Activated T-helper 2 cell treated with anti-CD3 and anti-CD28 coated beads, Interferon-gamma antibody, Interleukin-2, Interleukin-4, amounts not matched to agents 10 μg/mL and 5 μg/mL and 100 μg/mL, durations not matched to agents 14 hours and 24 hours and 36 hours (primary cell): Measurements from ENCODE around the gene DUS1L. TPM values are rescaled to one million over a fixed set of nuclear protein-coding genes. Genes with fewer than 3 reads are reported as not detected.

Experiments
- DNase-seq: peaks from one replicate; pipeline ENCODE4 v3.0.0; 2021; ENCODE audit warnings: low spot score
- H3K27ac Mint-ChIP-seq: one replicate; pipeline ENCODE4 v1.8.0; 2021; ENCODE audit warnings: mixed read lengths
- H3K27me3 Mint-ChIP-seq: one replicate; pipeline ENCODE4 v1.8.0; 2021; ENCODE audit warnings: low read depth, mixed read lengths
- H3K36me3 Mint-ChIP-seq: one replicate; pipeline ENCODE4 v1.8.0; 2021; ENCODE audit warnings: low read depth, mixed read lengths
- H3K4me1 Mint-ChIP-seq: one replicate; pipeline ENCODE4 v1.8.0; 2021; ENCODE audit warnings: low read depth, mixed read lengths
- H3K4me3 Mint-ChIP-seq: one replicate; pipeline ENCODE4 v1.8.0; 2021; ENCODE audit warnings: low read depth, mild to moderate bottlenecking, moderate library complexity, mixed read lengths
- H3K9me3 Mint-ChIP-seq: one replicate; pipeline ENCODE4 v1.8.0; 2021; ENCODE audit warnings: mixed read lengths
- intact Hi-C: fragments of 100-400 bp; cut with micrococcal nuclease; formaldehyde crosslinking; loops from one replicate; pipeline ENCODE4 v1.15.1; 2023
- total RNA-seq: library from RNA; stranded (reverse); gene quantifications from 2 replicates; pipeline ENCODE4 v1.2.3, GENCODE V29; 2022

DUS1L gene
- total RNA-seq, 1 donor from 2014 or later, result 154 TPM

DNA sequence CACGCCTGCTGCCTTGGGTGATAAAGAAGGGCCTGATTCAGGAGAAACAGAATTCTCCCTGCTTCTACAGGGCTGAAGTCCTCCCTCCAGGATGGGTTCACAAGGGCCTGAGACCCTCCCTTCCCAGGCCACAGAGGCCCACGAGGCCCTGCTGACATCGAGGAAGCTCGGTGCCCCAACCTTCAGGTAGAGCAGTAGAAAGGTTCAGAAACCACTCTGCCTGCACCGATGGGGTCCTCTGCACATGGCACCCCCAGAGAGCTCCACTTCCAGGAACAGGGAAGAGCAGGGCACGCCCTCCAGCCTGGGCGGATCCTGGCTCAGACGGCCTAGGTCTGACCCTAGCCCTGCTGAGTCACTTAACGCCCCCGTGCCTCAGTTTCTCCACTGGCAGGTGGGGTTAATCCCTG is 43.7 kb downstream of the DUS1L start:
- Mint-ChIP-seq H3K4me3 (peak overlapping the region; percentile 84), H3K27ac (peak overlapping the region; percentile 69), H3K4me1 (peaks cover 15% of the 10 kb centered on the region), H3K36me3 (peaks cover 7% of the 10 kb centered on the region), H3K27me3 (no peaks in the 10 kb centered on the region), H3K9me3 (no peaks in the 10 kb centered on the region)
- no peak for DNase-seq
- intact Hi-C loops, result loop anchor here (2.0 to 10.0 kb wide), 3 partner anchors 95 to 213 kb away; partner anchors contain the start of genes MAFG and P4HB

DNA sequence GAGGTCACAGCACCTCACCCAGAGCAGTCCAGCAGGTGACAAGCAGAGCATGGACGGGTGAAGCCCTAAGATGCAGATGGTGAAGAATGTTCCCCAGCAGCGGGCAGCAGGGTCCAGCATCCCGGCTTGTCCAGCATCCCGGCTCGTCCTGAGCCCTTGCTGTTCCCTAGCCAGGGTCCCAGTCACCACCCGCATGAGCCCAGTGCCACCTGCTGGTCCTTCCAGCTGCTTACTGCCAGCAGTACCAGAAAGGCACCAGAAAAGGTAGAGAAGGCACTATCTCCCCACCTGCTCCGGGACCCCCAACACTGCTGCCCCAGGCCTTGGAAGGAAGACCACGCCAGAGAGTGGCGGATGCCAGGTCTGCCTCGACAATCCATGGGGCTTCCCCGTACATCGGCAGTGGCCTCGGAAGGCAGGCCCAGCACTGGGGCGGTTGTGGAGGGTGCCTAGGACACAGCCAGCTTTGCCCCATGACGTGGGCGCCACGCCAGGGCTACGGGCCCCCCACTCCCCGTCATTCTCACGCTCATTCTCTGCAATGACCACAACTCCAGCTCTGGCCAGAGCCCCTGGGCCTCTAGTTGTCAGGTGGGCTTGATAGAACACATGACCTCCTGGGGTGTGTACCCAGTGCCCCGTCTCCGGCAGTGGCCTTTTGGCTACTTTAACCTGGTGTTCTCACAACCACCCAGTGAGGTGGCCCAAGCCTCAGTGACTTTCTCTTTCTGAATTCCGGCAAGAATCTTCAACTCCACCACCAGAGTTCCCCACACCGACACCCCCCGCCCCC is 44.3 kb downstream of the DUS1L start:
- H3K36me3 Mint-ChIP-seq, result peaks cover 7% of the 10 kb centered on the region
- peaks cover 15% of the 10 kb centered on the region for H3K4me1 Mint-ChIP-seq
- H3K27ac Mint-ChIP-seq, result peak overlapping the region; percentile 69
- peak overlapping the region; percentile 84 for H3K4me3 Mint-ChIP-seq
- intact Hi-C loops, result loop anchor here (5.0 to 10.0 kb wide), 2 partner anchors 94 to 213 kb away; partner anchors contain the start of gene MAFG
- no peaks in the 10 kb centered on the region for H3K9me3 Mint-ChIP-seq
- DNase-seq, result no peak
- no peaks in the 10 kb centered on the region for H3K27me3 Mint-ChIP-seq

DNA sequence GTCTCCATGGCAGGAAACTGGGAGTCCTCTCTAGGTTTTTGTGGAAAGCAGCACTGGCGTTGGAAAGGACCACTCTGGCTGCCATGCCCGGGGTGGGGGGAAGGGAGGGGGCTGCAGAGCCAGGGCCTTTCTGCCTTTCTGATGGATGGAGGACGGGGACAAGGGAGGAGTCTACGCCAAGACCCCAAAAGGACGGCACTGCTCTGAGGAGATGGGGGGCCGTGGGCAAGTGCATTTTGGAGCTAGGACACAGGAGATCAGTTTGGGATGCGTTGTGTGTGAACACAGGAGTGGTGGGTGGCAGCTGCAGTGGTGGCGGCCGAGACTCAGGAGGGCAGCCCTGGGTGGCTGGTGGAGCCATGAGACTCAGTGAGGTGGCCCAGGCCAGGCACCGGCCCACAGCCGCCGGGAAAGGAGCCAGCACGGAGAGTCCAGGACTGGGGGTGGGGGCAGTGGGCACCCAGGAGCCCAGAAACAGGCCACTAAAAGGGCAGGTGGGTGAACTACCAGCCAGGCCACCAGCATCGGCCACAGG is 45.0 kb downstream of the DUS1L start:
- intact Hi-C loops, result loop anchor here (1.0 to 10.0 kb wide), 3 partner anchors 62 to 214 kb away; partner anchors contain the start of gene MAFG
- Mint-ChIP-seq H3K36me3 (peaks cover 7% of the 10 kb centered on the region), H3K9me3 (no peaks in the 10 kb centered on the region), H3K4me3 (peak overlapping the region; percentile 84), H3K4me1 (peaks cover 13% of the 10 kb centered on the region), H3K27me3 (no peaks in the 10 kb centered on the region), H3K27ac (no peak overlapping the region)
- no peak for DNase-seq

DNA sequence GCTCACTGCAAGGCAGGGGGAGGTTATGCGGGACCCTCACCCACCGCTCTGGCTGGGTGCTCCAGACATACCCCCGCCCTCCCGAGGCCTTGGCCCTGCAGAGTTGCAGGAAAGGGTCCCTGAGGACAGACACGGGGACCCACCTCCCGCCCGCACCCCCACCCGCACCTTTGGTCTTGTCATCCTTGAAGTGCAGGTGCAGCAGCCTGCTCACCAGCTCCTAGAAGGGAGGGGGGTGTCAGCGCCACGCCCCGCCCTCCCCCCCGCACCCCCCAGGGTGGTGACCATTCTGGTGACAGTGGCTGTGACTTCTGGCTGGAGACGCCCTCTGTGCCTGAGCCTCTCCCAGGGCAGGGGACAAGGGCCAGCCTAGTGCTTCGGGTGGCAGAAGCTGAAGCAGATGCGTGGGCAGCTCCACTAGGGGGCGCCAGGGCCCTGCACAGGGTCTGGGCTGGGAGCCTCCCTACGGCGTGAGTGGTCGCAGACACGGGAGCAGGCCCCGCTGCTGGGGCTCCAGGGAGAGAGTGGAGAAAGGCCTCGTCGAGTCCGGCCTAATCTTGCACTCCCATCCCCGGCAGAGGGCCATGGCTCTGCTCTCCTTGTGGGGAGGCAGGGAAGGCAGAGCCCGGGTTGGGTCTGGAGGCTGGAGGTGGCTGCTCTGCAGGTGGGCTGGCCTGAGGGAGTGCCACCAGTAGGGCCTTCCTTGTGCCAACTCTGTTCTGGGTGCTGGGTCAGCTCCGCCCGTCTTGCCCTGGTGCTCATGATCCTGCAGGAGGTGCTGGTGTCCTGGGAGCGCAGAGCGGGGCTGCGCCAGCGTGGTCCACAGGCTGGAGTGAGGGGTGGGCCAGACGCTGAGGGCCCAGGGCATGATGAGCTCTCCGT is 45.7 kb downstream of the DUS1L start:
- Mint-ChIP-seq H3K4me1 (peaks cover 13% of the 10 kb centered on the region), H3K27ac (no peak overlapping the region), H3K27me3 (no peaks in the 10 kb centered on the region), H3K36me3 (peaks cover 7% of the 10 kb centered on the region), H3K4me3 (peak overlapping the region; percentile 55), H3K9me3 (no peaks in the 10 kb centered on the region)
- intact Hi-C loops, result loop anchor here (1.0 to 10.0 kb wide), 3 partner anchors 62 to 215 kb away; partner anchors contain the start of gene MAFG
- DNase-seq, result peak; percentile 64

DNA sequence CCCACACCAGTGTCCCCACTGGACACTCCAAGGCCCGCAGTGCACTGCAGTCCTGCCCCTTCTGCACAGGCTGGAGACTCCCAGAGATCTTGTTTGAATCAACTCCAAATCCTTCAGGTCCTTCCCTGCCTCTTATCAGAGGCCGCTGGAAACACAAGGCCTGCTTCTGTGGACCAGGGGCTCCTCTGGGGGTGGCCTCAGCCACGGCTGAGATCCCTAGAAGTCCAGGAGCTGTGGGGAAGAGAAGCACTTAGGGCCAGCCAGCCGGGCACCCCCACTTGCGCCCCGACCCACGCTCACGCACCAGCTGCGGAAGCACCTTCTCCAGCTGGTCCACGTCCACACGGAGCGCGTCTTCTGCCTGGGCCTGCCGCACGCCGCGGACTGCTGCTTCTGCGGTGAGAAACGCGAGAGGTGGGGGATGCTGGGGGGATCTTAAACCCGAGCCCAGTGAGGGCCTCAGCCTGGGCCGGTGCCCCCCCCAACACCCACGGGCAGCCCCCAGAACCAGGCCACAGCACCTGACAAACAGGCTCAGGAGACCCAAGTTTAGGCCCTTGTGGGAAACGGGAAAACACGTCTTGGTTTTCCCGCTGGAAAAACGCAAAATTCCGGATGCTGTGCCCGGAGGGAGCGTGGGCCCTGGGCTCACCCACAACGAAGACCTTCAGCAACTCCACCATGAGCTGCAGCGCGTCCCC is 46.5 kb downstream of the DUS1L start:
- H3K9me3 Mint-ChIP-seq, result no peaks in the 10 kb centered on the region
- no peak overlapping the region for H3K27ac Mint-ChIP-seq
- DNase-seq, result no peak
- H3K27me3 Mint-ChIP-seq, result no peaks in the 10 kb centered on the region
- peaks cover 12% of the 10 kb centered on the region for H3K4me1 Mint-ChIP-seq
- H3K36me3 Mint-ChIP-seq, result peaks cover 7% of the 10 kb centered on the region
- no peak overlapping the region for H3K4me3 Mint-ChIP-seq
- intact Hi-C loops, result no loop called here

DNA sequence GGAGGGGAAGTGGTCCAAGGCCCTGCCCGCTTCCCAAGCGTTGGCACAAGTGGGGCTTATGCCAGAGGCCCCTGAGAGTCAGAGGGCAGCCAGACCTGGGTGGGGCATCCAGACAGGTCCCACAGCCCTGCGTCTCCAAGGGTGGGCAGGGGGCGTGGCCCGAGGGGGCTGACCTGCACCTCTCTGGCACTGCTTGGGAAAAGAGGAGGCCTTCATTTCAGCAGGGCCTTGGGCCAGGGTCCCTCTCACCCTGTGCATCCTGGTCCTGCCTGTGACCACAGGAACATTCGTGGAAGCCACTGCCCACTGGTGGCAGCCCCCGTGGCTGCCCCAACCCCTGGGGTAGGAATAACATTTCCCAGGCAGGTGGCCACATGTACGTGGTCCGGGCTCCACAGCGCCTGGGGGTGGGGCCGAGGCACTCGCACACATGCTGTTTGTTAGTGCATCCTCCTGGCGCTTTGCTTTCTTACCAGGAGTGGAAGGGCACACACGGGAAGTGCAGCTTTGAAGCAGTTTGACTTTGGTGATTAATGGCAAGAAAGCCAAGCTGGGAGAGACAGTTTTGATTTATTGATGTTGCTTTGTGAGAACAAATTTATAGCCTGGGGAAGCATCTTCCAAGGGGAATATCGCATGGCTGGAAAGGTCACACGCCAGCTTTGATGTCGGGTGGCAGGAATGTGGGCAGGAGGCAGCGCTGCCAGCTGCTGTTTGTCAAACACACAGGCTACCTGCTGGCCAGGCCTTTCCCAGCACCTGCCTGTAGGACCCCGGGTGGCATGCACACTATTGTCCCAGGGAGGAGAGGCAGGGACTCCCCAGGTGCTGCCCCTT is 47.2 kb downstream of the DUS1L start:
- H3K4me1 Mint-ChIP-seq, result peaks cover 7% of the 10 kb centered on the region
- H3K27me3 Mint-ChIP-seq, result no peaks in the 10 kb centered on the region
- H3K27ac Mint-ChIP-seq, result no peak overlapping the region
- H3K36me3 Mint-ChIP-seq, result peaks cover 7% of the 10 kb centered on the region
- no peak overlapping the region for H3K4me3 Mint-ChIP-seq
- no peak for DNase-seq
- no peaks in the 10 kb centered on the region for H3K9me3 Mint-ChIP-seq
- intact Hi-C loops, result no loop called here

DNA sequence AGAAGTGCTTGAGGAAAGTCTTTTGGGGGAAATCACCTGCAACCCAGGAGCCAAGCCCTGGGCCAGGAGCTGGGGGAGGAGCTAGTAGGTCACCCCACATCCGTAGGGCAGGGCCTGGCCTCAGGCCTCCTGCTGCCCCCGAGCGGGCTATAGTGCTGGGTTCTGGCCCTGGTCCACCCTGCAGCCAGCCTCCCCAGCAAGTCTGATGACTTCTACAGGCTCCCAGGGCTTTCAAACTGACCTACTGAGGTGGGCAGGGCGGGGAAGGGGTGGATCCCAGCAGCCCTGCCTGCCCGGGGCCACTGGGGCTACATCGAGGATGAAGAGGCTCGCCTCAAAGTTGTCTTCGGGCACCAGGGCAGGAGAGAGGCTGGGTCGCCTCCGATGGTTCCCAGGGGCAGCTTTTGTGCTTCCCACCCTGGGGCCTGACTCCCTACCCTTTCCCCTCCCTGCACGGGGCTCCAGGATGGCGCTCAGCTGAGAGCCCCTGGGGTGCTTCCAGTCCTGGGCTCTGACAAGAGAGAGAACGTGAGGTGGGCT is 47.9 kb downstream of the DUS1L start:
- Mint-ChIP-seq H3K4me1 (peaks cover 7% of the 10 kb centered on the region), H3K4me3 (no peak overlapping the region), H3K27me3 (no peaks in the 10 kb centered on the region), H3K36me3 (peaks cover 7% of the 10 kb centered on the region), H3K27ac (no peak overlapping the region), H3K9me3 (no peaks in the 10 kb centered on the region)
- DNase-seq, result no peak
- intact Hi-C loops, result no loop called here

DNA sequence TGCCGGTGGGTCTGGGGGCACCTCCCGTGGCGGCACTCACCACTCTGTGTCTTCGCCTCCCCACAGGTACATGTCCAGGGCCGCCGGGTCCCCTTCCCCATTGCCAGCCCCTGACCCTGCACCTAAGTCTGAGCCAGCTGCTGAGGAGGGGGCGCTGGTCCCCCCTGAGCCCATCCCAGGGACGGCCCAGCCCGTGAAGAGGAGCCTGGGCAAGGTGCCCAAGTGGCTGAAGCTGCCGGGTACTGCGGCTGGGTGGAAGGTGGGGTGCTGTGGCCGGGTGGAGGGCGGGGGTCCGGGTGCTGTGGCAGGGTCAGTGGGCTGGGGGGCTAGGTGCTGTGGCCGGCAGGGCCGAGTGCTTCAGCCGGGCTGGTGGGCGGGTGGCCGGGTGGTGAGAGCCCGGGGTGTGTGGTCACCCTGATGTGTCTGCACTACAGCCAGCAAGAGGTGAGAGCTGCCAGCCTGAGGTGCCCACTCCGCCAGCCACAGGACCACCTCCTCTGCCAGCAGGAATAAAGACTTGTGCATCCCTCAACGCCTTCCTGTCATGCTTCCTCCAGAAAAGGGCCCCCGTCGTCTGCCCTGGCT is 48.6 kb downstream of the DUS1L start:
- H3K4me3 Mint-ChIP-seq, result no peak overlapping the region
- H3K27me3 Mint-ChIP-seq, result no peaks in the 10 kb centered on the region
- H3K36me3 Mint-ChIP-seq, result peaks cover 7% of the 10 kb centered on the region
- H3K27ac Mint-ChIP-seq, result no peak overlapping the region
- H3K9me3 Mint-ChIP-seq, result no peaks in the 10 kb centered on the region
- intact Hi-C loops, result no loop called here
- peaks cover 7% of the 10 kb centered on the region for H3K4me1 Mint-ChIP-seq
- DNase-seq, result no peak

DNA sequence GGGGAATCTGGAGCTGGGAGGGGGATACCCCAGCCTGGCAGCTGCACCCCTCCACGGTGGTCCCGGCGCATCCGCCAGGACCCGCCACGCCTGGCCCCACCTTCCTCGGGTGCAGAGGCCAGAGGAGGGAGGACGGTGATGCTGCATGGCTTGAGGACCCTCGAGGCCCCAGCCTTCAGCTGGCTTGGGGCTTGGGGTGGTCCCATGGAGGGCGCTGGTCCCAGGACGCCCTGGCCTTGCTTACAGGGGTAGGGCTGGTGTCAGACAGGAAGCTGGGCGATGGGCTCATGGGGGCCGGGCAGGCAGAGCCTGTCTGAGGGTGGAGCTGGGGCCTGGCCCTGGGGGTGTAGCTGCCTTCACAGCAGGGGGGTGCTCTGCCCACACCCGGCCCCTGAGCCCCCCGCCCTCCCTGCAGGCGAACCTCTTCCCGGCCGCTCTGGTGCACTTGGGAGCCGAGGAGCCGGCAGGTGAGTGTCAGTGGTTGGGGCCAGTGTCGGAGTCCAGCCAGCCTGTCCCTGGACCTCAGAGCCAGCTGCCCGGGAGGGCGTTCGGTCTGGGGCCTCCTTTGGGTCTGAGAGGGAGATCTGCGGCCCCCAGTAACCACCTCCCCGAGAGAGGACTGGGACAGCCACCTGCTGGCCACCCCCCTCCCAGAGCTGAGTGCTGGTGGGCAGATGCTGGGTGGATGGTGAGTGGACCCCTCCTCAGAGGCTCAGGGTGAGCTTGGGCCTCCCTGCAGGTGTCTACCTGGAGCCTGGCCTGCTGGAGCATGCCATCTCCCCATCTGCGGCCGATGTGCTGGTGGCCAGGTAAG is 49.3 kb downstream of the DUS1L start:
- intact Hi-C loops, result no loop called here

DNA sequence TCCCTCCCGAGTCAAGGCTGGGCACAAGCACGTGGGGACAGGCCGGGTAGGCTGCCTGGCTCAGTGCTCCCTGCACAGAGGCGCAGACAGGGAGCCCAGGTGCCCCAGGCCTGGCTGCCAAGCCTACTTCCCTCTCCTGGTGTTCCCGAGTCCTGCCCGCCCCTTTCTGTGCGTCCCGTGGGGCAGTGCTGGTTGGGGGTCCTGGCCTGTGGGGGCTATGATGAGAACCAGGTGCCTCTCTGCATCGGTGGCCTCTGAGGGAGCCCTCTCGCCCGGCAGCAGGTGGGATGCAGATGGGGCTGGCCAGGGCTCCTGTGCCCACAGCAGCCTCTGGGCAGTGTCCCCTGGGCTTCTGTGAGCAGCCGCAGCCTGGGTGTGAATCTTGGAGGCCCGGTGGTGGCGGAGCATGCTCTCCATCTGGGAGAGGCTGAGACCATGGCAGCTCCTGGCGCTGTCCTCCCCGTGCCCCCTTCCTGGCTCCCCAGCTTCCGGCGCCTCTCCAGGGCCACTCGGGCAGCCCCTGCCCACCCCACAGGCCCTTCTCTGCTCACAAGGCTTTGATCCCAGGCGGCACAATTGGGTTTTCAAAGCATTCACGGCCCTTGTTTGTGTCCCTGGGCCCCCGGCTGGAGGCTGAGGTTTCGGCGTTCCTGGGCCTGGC is 50.2 kb downstream of the DUS1L start:
- H3K27me3 Mint-ChIP-seq, result no peaks in the 10 kb centered on the region
- H3K36me3 Mint-ChIP-seq, result peaks cover 7% of the 10 kb centered on the region
- H3K9me3 Mint-ChIP-seq, result no peaks in the 10 kb centered on the region
- H3K4me3 Mint-ChIP-seq, result no peak overlapping the region
- H3K27ac Mint-ChIP-seq, result no peak overlapping the region
- intact Hi-C loops, result no loop called here
- no peak for DNase-seq
- no peaks in the 10 kb centered on the region for H3K4me1 Mint-ChIP-seq

More for the DNA sequence above, 49.3 kb downstream of the DUS1L start:
- DNase-seq, result no peak
- H3K36me3 Mint-ChIP-seq, result peaks cover 7% of the 10 kb centered on the region
- no peak overlapping the region for H3K27ac Mint-ChIP-seq
- peaks cover under 1% of the 10 kb centered on the region for H3K4me1 Mint-ChIP-seq
- no peaks in the 10 kb centered on the region for H3K9me3 Mint-ChIP-seq
- no peak overlapping the region for H3K4me3 Mint-ChIP-seq
- H3K27me3 Mint-ChIP-seq, result no peaks in the 10 kb centered on the region
